GM19438 (cell line): Measurements from ENCODE around the gene NNMT.

Experiments
- ATAC-seq: cut with Tn5 transposase; IDR thresholded peaks from one replicate; pipeline ENCODE4 v1.9.1; 2021; ENCODE audit warnings: low read depth; ENCODE audit not compliant: unreplicated experiment

NNMT gene

GRCh38 chr11:114282488-114282887 lies 13.7 kb upstream of the NNMT start:
- ATAC-seq = no peak

GRCh38 chr11:114283422-114283821 lies 12.8 kb upstream of the NNMT start:
- ATAC-seq = no peak

- ATAC-seq = no peak
Observed at GRCh38 chr11:114284021-114284420, 12.2 kb upstream of the NNMT start.

- ATAC-seq = no peak
Observed at GRCh38 chr11:114284914-114285313, 11.3 kb upstream of the NNMT start.

- no peak for ATAC-seq
Observed at GRCh38 chr11:114285599-114285998, 10.6 kb upstream of the NNMT start.

- no peak for ATAC-seq
Observed at GRCh38 chr11:114286229-114286628, 10.0 kb upstream of the NNMT start.

GRCh38 chr11:114287154-114287553 lies 9.0 kb upstream of the NNMT start:
- no peak for ATAC-seq

GRCh38 chr11:114288136-114288535 lies 8.1 kb upstream of the NNMT start:
- no peak for ATAC-seq

- ATAC-seq = no peak
Observed at GRCh38 chr11:114289779-114290178, 6.4 kb upstream of the NNMT start.

GRCh38 chr11:114290503-114291235 lies 5.5 kb upstream of the NNMT start:
- ATAC-seq = no peak

- no peak for ATAC-seq
Observed at GRCh38 chr11:114291381-114291780, 4.8 kb upstream of the NNMT start.

- no peak for ATAC-seq
Observed at GRCh38 chr11:114291842-114292680, 4.1 kb upstream of the NNMT start.

- no peak for ATAC-seq
Observed at GRCh38 chr11:114293201-114293711, 2.9 kb upstream of the NNMT start.

GRCh38 chr11:114296605-114297372 lies 590 bp downstream of the NNMT start:
- ATAC-seq = no peak

GRCh38 chr11:114297806-114298709 lies 1.9 kb downstream of the NNMT start:
- ATAC-seq = no peak

GRCh38 chr11:114298710-114299109 lies 2.5 kb downstream of the NNMT start:
- no peak for ATAC-seq

GRCh38 chr11:114301088-114301487 lies 4.9 kb downstream of the NNMT start:
- no peak for ATAC-seq

- ATAC-seq = no peak
Observed at GRCh38 chr11:114301927-114302326, 5.7 kb downstream of the NNMT start.

GRCh38 chr11:114302663-114303062 lies 6.5 kb downstream of the NNMT start:
- ATAC-seq = no peak

GRCh38 chr11:114304065-114304464 lies 7.9 kb downstream of the NNMT start:
- no peak for ATAC-seq
